Right forelimb (tissue), 1 donor: ENCODE measurements around the gene BEST3.
"Not testable (repeated sequence)": the region's sequence is repeated elsewhere in the genome, so short reads cannot be mapped to it uniquely, and the experiment has no call there.

Experiments used
- DNase-seq: peaks from one replicate; pipeline ENCODE4 v3.0.0-alpha.2; 2018

Gene BEST3

GRCh38 chr12:69645031-69645430, 54.1 kb downstream of the BEST3 start:
- DNase-seq: no peak

GRCh38 chr12:69644511-69644910, 54.6 kb downstream of the BEST3 start:
- DNase-seq: no peak

GRCh38 chr12:69642531-69642930, 56.6 kb downstream of the BEST3 start:
- DNase-seq: no peak

DNA sequence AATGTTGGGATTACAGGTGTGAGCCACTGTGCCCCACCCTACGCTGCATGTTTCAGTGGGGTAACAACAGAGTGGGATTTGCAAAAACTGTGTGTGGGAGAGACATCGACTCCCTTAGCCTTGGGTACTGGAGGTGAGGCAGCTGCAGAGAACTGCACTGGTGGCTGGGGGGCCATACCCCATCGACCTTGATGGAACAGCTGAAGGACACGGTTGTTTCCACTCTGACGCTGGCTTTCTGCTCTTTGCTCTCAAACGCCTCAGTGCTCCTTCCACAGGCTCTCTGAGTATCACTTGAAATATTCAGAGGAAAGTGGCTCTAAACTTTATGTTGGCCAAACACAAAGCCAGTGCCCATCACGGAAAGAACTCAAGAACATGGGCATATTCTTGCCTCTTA, 57.6 kb downstream of the BEST3 start:
- no peak for DNase-seq

DNA sequence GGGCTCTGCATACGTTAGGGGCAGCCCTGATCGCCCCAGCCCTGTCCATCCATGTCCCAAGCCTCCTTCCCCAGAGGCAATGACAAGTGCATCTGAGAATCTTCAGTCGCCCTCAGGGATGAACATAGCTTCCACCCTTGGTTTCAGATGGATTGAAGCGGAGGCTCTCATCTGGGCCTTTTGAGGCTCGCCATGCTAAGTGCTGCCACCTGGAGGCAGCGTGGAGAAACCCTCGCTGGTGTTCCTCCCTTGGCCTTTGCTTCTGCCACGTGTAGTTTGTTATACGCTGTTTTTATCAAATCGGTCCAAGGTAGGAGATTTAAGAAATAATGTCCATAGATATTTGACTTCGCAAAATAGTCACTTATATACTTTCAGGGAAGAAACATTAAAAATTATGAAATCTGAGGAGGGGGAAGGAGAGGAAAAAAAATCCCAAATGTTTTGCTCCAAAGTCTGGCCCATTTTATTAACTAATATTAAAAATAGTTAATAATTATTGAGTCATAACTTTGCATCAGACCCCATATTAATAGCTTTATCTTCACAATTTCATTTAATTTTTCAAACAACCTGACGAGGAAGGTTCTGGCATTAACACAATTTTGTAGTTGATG, 59.6 kb downstream of the BEST3 start:
- DNase-seq: peak; percentile 61

DNA sequence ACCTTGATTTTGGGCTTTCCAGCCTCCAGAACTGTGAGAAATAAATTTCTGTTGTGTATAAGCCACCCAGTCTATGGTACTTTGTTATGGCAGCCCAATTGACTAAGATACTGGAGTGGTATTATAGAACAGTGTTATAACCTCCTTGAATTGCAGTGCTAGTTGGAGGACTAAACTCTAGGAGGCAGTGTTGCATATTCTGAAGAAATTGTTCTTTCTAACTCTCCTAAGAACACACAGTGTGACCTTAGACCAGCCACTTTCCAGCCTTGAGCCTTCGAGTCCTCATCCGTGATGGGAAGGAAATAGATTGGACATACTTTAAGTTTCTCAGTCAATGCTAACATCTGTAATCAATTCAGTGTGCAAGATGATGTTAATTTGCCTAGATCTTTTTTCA, 66.0 kb downstream of the BEST3 start:
- no peak for DNase-seq

DNA sequence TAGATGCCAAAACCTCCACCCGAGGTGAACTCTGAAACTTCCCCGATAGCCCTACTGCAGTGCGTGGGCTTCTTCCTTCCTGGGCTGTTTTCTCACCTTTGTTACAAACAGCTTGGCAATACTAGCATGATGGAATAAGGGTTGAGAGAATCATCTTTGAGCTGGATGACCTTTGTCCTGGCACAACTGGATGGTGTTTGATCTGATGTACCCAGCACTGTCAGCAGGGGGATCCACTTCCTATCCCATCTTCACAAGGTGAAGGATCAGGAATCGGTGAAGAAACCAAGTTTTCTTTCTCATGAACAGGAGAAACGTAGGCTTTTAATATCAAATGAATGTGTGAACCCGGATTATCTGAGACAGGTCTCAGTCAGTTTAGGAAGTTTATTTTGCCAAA, 68.9 kb downstream of the BEST3 start:
- no peak for DNase-seq

GRCh38 chr12:69627501-69627900, 71.6 kb downstream of the BEST3 start:
- no peak for DNase-seq

DNA sequence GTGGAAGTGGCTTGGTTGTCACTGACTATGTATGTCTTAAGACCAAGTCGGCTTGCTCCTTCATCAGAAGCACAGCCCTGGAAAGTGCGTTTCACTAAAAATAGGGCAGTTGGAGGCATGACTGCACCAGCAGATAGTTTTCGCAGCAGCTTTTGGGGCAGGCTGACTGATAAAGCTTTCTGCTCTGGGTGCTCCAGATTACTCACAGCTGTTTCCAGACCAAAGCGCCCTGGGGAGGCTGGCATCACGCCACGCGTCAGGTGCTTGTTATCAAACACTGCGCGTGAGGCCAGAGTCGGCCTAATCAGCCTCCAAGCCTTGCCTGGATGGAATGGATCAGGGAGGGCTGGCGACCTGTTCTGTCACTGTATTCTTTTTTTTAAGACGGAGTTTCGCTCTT, 75.1 kb downstream of the BEST3 start:
- no peak for DNase-seq

GRCh38 chr12:69621551-69621950, 77.6 kb downstream of the BEST3 start:
- DNase-seq: no peak

DNA sequence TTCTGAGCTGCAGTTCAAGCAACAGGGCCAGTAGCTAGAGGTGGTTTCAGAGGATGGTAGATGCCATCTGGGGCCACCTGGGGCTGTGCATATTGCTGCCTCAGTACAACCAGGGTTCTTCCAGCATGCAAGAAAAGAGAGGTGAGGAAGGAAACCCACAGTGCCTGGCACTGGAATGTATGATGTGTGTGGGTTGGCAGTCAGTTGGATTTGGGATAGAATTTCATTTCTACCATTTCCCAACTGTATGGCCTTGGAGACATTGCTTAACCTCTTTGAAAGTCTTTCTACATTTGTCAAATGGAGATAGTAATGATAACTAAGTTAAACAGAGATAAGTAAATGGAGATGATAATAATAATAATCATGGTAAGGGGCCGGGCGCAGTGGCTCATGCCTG, 78.2 kb downstream of the BEST3 start:
- DNase-seq: no peak

DNA sequence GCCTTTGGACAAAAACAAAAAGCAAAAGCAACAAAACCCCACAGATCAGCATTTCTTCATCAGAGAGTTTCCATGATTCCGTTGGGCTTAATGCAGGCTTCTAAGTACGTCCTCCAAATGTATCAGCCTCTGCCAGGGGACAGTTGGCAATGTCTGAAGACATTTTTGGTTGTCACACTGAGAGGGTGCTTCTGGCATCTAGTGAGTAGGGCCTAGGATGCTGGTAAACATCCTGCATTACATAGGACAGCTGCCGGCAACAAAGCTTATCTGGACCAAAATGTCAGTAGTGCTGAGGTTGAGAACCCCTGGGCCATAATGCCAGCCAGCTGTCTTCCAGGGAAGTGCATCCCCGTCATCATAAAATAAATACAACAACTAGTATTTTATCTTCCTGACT, 79.0 kb downstream of the BEST3 start:
- no peak for DNase-seq

DNA sequence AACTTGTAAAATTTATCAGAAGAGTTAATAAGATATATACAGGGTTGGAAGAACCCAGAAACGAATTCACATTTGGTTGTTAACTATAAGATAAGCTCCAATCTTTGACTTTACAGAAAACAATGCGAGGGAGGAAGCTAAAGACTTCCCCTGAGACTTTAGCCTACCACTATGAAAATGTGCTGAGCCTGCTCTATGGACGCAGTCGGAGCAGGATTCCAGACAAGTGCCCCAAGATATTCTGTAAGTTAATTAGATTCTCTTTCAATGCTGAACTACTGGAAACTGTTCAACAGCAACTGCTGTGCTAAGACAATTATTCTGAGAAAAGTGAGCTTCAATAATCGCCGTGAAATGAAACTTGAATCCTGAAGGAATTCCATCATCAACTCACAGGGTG, 80.1 kb downstream of the BEST3 start:
- DNase-seq: no peak

- no peak for DNase-seq
Observed at GRCh38 chr12:69616025-69616424, 83.1 kb downstream of the BEST3 start.

DNA sequence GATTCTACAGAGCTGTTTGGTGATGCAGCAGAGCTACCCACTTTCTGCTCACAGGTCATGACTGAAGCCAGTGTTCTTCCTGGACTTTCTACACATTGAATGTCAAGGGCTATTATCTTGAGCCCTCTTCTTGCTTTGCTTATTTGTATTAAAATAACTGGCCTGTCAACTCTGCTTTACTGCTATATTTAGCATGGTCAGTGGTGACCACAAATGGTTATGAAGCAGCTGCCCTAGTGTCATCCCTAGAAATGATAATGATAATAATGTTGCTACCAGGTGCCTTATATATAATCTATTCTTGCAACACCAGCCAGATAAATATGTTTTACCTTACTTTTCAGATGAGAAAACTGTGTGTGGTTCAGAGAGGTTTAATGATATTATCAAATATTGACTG, 85.8 kb downstream of the BEST3 start:
- DNase-seq: no peak

DNA sequence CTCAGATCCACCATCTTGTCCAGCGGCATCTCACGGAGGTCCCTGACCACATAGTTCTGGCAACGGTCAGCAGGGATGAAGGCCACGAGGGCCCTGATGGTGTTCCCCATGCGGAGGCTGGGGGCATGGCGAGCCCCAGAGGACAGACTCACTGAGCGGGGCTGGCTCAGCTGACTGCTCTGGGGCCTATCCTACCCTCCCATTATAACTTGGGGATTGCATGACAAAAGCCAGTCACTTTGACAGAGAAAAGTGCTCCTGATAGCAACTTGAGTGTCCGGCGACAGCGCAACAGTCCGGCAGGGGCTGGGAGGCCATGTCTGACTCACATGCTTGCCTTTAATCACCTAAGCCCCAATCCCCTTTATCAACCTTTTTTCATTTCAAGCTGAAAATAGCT, 88.4 kb downstream of the BEST3 start, which contains the start of gene LRRC10:
Gene LRRC10, minus strand, starts transcription at position 179 of the 400 bp plus-strand sequence. Its CDS starts 69 bp downstream, at position 110.
- DNase-seq: no peak

DNA sequence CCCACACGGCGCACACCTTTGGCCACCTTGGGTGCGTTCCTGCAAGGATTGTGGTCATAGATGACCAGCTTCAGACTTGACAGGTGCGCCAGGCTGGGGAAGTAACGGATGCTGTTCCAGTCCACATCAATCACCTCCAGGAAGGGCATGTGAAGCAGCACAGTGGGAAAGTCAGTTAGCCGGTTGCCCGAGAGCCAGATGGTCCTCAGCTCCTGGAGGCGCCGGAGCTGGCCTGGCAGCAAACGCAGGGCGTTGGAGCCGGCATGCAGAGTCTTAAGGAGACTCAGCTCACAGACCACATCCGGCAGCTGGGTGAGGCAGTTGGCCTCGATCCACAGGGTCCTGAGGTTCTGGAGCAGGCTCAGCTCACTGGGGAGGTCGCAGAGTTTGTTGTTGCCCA, 89.0 kb downstream of the BEST3 start:
- DNase-seq: no peak

DNA sequence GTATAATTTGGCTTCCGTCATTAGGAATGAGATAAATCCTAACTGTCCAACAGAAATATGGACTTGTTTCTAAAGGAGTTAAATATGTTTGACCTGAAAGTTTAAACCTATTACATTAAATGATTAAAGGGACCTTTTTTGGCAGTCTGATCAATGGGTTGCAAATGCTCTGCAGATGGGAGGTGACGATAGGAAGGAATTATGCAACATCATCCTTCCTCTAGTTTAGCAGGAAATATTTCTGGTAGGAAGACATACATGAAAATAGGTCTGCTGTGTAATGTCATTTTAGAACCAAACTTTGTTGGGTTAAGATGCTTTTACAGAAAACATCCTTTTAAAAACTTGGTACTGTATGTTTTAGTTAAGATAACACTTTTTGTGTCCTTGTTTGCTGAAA, 91.0 kb downstream of the BEST3 start:
- no peak for DNase-seq

DNA sequence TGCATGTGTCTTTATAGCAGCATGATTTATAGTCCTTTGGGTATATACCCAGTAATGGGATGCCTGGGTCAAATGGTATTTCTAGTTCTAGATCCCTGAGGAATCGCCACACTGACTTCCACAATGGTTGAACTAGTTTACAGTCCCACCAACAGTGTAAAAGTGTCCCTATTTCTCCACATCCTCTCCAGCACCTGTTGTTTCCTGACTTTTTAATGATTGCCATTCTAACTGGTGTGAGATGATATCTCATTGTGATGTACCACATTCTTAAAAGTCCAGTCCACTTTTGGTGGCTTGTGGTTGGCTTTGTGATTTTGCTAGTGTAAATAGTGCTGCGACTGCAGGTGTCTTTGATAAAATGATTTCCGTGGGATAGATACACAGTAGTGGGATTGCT, 94.8 kb downstream of the BEST3 start:
- DNase-seq: not testable (repeated sequence)
